ENCODE data around the gene TMEM184B. TPM values are rescaled to one million over a fixed set of nuclear protein-coding genes. Genes with fewer than 3 reads are reported as not detected.

Gene TMEM184B
- total RNA-seq, 4 donors from 2014 or later, result 25.4 to 40.7 (median 31.2) TPM

DNA sequence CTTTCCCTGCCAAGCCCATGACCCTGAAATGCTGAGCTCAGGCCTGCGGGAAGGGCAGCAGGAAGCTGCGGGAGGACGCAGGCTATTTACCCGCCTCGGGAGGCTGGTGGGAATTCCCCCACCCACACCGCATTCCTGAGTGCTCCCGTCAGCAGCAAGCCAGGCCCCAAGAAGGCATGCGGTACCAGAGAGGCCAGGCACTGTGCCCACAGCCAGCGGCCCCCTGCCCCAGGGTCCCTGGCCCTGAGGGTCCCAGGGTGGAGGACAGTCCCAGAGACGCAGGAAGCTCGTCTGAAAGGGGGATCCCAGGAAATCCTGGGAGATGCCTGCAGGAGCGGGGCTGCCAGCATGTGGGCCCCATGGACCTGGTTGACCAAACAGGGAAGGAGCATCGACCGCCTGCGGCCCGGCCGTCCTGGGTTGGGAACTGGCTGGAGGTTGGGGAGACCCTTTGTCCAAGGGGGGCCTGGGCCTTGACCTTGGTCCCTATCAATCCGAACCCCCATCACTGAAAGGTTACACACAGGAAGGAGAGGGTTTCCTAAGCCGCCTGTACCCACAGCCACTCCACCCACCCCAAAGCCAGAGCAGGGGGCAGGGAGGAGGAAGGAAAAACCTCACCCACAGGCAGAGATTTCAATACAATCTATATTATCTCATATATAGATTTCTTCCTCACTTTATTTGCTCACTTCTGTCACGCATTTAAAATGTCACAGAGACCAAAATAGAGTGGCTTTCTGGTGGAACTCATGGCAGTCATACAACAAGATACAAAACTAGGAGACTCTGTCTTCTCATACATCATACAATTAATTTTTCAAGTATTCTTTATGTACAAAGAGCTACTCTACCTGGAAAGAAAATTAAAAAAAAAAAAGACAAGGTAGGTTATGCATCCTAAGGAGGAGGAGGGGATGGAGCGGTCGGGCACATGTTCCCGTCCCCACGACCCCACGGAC lies 53.9 kb downstream of the TMEM184B start:
- Histone ChIP-seq H3K27ac (peak overlapping the region; percentile 72 to 79 (median 73)), H3K27me3 (no peaks in the 10 kb centered on the region), H3K4me1 (peaks cover 23 to 27% of the 10 kb centered on the region in 2 donors), H3K4me3 (no peak overlapping the region), H3K9me3 (no peaks in the 10 kb centered on the region), H3K36me3 (peaks cover 0 to 36% of the 10 kb centered on the region in 2 donors)
- DNase-seq, result peak; percentile 49 to 61
- TF ChIP-seq POLR2A (IDR thresholded peaks at IDR 0.05), result peak; percentile 31 to 32
- TF ChIP-seq, protein P1, sequence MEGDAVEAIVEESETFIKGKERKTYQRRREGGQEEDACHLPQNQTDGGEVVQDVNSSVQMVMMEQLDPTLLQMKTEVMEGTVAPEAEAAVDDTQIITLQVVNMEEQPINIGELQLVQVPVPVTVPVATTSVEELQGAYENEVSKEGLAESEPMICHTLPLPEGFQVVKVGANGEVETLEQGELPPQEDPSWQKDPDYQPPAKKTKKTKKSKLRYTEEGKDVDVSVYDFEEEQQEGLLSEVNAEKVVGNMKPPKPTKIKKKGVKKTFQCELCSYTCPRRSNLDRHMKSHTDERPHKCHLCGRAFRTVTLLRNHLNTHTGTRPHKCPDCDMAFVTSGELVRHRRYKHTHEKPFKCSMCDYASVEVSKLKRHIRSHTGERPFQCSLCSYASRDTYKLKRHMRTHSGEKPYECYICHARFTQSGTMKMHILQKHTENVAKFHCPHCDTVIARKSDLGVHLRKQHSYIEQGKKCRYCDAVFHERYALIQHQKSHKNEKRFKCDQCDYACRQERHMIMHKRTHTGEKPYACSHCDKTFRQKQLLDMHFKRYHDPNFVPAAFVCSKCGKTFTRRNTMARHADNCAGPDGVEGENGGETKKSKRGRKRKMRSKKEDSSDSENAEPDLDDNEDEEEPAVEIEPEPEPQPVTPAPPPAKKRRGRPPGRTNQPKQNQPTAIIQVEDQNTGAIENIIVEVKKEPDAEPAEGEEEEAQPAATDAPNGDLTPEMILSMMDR (IDR thresholded peaks at IDR 0.05 in 4 of 5, conservative IDR thresholded peaks at IDR 0.05 in 1 of 5), result no peak
- intact Hi-C loops (cut with DNase I; ENCODE audit: low total_unique reads) (no loop called here), in situ Hi-C loops (cut with MboI; ENCODE audit: low sequenced_read_pairs in 4 of 4) (no loop called here)
- ATAC-seq, result peak; percentile 38 to 50

DNA sequence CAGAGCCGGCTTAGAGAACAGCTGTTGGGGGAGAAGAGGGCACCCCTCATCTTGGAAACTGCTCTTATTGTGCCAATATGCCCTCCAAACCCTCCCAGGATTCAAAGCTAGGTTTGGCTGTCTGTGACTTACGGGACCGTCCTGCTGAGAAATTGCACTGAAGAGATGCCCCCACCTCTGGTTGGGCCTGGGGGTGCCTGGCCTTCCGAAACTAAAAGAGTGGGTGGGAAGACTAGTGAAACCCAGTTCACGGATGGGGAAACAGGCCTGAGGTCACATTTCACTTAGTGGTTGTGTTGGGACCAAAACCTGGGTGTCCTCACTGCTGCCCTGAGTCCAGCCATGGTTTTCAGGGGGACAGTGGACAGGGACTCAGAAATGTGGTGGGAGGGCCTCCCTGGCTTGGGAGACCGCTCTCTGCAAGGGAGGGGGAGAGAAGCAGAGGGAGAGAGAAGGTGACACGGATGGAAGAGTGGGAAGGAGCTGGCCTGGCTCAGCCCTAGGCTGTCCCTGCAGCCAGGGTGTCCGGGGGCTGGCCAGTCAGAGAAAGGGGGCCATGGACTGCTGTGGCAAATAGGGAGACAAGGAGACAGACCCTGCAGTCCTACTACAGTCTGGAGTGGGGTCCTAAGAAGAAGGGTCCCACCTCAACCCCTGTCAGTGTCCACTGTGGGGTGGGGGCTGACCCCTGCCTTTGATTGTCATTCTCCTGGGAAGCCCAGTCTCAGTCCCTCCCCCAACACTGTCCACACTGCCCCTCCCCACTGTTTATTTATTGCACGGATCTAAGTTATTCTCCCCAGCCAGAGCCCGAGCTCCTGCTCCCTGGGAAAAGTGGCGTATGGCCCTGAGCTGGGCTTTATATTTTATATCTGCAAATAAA lies 57.4 kb downstream of the TMEM184B start:
- Histone ChIP-seq H3K36me3 (peaks cover 0 to 14% of the 10 kb centered on the region in 2 donors), H3K9me3 (no peaks in the 10 kb centered on the region), H3K4me3 (no peak overlapping the region), H3K4me1 (peaks cover 24 to 36% of the 10 kb centered on the region in 2 donors), H3K27ac (peak overlapping the region in 3 of 4 donors; percentile 24 to 60 (median 26)), H3K27me3 (no peaks in the 10 kb centered on the region)
- no peak for DNase-seq
- TF ChIP-seq, protein P1 (IDR thresholded peaks at IDR 0.05 in 4 of 5, conservative IDR thresholded peaks at IDR 0.05 in 1 of 5), result no peak
- TF ChIP-seq POLR2A (IDR thresholded peaks at IDR 0.05), result no peak
- intact Hi-C loops (cut with DNase I; ENCODE audit: low total_unique reads) (no loop called here), in situ Hi-C loops (cut with MboI; ENCODE audit: low sequenced_read_pairs in 4 of 4) (no loop called here)
- no peak for ATAC-seq

DNA sequence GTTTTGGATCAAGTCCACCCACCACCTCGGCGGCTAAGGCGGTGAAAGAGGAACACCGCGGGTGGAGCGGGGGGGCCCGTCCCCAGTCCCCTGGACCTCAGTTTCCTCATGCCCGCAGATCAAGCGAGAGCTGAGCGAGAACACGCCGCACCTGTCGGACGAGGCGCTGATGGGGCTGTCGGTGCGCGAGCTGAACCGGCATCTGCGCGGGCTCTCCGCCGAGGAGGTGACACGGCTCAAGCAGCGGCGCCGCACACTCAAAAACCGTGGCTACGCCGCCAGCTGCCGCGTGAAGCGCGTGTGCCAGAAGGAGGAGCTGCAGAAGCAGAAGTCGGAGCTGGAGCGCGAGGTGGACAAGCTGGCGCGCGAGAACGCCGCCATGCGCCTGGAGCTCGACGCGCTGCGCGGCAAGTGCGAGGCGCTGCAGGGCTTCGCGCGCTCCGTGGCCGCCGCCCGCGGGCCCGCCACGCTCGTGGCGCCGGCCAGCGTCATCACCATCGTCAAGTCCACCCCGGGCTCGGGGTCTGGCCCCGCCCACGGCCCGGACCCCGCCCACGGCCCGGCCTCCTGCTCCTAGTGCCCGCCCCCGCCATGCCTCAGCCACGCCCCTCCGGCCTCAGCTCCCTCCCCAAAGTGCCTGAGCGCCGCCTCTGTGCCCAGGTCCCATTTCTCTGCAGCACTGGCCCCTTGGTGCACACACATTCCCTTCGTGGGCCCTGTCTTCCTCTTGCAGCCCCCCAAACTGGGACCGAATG lies 58.3 kb downstream of the TMEM184B start:
- Histone ChIP-seq H3K27ac (peak overlapping the region; percentile 23 to 60 (median 34)), H3K4me1 (peaks cover 21 to 29% of the 10 kb centered on the region in 2 donors), H3K36me3 (peaks cover 0 to 12% of the 10 kb centered on the region in 2 donors), H3K4me3 (peak overlapping the region in 3 of 4 donors; percentile 13 to 27 (median 15)), H3K27me3 (no peaks in the 10 kb centered on the region), H3K9me3 (no peaks in the 10 kb centered on the region)
- in situ Hi-C loops (cut with MboI; ENCODE audit: low sequenced_read_pairs in 4 of 4) (no loop called here), intact Hi-C loops (cut with DNase I; ENCODE audit: low total_unique reads) (no loop called here)
- ATAC-seq, result peak in 1 of 2 donors; percentile 47
- DNase-seq, result peak in 1 of 2 donors; percentile 62
- peak in 1 of 2 donors; percentile 39 for TF ChIP-seq POLR2A (IDR thresholded peaks at IDR 0.05)
- TF ChIP-seq, protein P1 (IDR thresholded peaks at IDR 0.05 in 4 of 5, conservative IDR thresholded peaks at IDR 0.05 in 1 of 5), result peak in 2 of 5 experiments; percentile 18 to 26

DNA sequence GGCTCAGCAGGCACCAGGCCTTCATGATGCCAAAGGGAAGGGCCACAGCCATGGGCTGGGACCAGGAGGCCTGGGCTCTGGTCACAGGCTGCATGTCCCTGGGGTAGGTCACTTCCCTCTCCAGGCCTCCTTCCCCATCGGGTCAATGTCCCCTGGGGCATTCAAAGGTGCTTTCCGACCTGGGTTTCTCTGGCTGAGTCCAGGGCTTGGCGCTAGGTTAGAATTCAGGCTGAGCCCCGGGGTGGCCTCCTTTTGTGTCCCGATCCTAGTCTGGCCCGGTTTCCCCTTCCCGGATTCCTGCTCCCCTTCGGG lies 58.9 kb downstream of the TMEM184B start:
- Histone ChIP-seq H3K36me3 (peaks cover 0 to 12% of the 10 kb centered on the region in 2 donors), H3K9me3 (no peaks in the 10 kb centered on the region), H3K27ac (peak overlapping the region; percentile 23 to 60 (median 34)), H3K27me3 (no peaks in the 10 kb centered on the region), H3K4me1 (peaks cover 16 to 25% of the 10 kb centered on the region in 2 donors), H3K4me3 (peak overlapping the region in 3 of 4 donors; percentile 13 to 27 (median 15))
- in situ Hi-C loops (cut with MboI; ENCODE audit: low sequenced_read_pairs in 4 of 4) (no loop called here), intact Hi-C loops (cut with DNase I; ENCODE audit: low total_unique reads) (no loop called here)
- DNase-seq (no peak), ATAC-seq (no peak)
- TF ChIP-seq, protein P1 (IDR thresholded peaks at IDR 0.05 in 4 of 5, conservative IDR thresholded peaks at IDR 0.05 in 1 of 5), result no peak
- TF ChIP-seq POLR2A (IDR thresholded peaks at IDR 0.05), result no peak

All from gastrocnemius medialis (tissue), 4 donors.